HK-2 (cell line): Measurements from ENCODE around the gene ADAMTS12.

Experiments
- DNase-seq: peaks from one replicate; pipeline ENCODE4 v3.0.0-alpha.2; 2018; ENCODE audit not compliant: unreplicated experiment

The ADAMTS12 gene

DNA sequence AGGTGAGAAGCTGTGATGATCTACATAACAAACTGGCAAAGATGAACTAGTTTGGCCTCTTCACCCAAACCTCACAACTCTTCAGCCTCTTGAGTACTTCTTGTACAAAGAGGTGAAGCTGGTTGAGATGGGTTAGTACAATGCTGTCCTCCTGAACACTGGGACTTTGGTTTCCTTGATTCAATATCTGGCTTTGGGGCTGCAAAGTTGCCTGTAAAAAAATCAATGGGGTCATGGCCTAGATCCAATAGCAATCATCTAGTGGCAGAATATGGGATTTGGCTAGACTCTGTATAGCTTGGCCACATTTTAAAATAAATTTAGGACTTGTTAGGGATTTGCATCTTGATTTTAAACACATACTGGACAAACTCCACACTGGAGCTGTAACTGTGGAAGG, 179.1 kb downstream of the ADAMTS12 start:
- DNase-seq: no peak

DNA sequence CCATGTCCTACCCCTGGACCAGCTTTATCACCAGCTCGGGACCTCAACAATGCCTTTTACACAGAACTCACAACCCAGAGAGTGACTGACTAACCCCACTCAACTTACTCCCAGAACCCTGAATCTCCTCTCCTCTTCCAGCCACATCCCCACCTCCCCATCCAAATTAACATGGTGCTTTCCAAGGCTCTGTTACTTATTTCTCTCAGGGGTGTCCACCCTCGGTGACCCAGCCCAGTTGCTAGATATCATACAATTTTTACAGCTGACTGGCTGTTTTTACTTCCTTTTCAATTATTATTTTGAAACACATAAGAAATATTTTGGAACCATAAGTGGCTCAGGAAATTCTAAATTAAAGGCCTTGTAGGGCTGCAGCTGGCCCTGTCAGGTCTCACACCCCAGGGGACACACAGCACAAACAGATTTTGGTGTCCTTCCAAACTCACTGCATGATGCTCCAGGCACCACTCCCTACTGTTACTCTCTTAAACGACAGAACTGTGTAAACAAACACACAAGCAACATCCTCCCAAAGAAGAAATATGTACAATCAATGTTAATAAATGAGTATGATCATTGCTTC, 180.6 kb downstream of the ADAMTS12 start:
- no peak for DNase-seq

- no peak for DNase-seq
These were observed 188.9 kb downstream of the ADAMTS12 start for GRCh38 chr5:33702867-33703266.

- no peak for DNase-seq
These were observed 189.8 kb downstream of the ADAMTS12 start for GRCh38 chr5:33701951-33702350.

DNA sequence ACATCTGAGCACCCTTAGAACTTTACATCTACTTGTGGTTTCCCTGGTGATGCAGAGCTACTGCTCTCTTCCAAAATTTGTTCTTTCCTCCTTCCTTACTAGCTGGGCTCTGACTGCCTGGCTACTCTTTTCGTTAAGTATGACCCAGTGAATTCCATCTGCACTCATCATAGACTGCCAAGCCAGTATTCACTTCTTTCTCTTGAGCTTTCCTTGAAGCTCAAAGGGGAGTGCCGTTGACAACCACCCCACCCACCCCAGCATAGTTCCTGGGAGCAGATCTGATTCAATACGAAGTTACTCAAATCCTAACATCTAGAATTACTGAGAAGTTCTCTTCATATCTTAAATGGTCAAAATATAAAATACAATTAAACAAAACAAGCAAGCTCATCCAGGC, 190.5 kb downstream of the ADAMTS12 start:
- no peak for DNase-seq

GRCh38 chr5:33696411-33696810, 195.4 kb downstream of the ADAMTS12 start:
- DNase-seq: no peak

DNA sequence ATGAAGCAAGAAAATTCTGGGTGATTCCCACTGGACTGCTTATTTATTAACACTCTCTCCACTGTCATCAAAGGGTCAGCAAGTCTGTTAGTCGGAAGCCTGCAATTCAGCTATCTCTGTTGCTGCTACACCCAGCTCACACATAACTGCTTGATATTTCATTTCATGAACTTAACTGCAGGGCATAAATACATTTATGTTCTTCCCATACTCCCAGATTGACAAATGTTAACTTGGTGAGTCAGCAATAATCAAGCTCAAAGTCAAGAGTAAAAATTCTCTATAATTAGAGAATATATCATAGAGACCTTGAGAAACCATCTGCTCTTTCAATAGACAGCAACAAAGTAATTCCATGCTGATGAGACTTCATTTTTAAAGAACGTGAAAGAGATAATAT, 198.8 kb downstream of the ADAMTS12 start:
- DNase-seq: no peak

DNA sequence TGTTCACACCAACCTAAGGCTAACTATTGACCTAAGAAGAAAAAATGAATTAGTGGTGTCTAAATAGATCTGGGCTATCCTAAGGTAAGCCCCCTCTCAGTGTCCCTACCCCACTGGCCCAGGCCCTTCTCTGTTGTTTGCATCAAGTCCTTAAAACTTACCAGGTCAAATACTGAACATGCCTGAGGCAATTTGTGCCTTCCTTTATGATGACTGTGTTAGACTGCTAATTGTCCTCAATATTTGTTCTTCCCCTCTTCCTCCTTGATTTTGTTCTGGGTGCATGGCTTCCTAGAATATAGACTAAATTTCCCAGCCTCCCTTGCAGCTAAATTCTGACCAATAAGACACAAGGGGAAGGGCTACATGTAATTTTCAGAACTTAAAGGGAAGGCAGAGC, 199.9 kb downstream of the ADAMTS12 start:
- no peak for DNase-seq

- no peak for DNase-seq
These were observed 201.2 kb downstream of the ADAMTS12 start for GRCh38 chr5:33690374-33691135.

- DNase-seq: no peak
These were observed 203.3 kb downstream of the ADAMTS12 start for GRCh38 chr5:33688526-33688925.

DNA sequence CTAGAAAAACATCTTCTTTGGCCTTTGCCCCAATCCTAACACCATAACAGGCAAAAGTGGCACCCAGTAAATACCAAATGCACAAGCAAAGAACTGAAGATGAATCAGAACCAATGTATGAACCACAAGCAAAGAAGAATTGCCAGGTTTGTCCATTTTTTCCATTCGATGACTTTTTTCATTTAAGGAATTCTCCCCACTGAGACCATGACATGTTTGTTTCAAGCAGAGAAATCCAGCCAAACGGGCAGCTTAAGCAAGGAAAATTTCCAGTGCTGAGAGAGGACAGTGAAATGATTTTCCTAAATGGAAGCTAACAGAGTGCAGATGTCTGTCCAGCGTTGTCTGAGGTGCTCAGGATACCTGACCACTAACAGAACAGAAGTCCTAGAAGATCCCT, 203.7 kb downstream of the ADAMTS12 start:
- DNase-seq: no peak

GRCh38 chr5:33685873-33686755, 205.7 kb downstream of the ADAMTS12 start:
- DNase-seq: no peak

DNA sequence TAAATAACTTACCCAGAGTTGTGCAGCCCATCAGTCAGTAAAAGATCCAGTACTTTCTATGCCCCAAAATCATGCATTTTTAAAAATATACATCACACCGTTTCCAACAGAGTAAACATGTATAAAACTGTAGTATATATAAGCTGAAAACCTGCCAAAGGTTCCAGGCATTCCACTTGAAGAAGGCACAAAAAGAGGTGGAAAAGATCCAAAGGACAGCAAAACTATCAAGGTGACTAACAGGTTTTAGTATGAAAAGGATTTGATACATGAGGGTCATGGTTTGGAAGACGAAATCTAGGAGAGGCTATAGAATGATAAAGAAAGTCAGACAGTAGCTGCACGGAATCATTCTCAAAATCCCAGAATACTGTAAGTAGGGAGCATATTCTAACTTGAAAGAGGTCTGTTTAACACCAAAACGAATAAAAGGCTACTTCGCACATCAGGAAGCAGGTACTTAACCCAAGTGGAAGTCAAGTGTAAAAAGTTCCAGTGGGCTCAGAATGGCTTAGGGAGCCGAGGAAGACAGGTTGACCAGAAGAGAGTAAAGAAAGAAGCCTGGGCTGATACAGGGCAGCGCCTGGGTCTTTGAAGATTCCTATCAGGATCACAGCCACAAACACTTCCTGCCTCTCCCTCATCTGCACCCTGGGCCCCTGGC, 207.2 kb downstream of the ADAMTS12 start:
- no peak for DNase-seq

DNA sequence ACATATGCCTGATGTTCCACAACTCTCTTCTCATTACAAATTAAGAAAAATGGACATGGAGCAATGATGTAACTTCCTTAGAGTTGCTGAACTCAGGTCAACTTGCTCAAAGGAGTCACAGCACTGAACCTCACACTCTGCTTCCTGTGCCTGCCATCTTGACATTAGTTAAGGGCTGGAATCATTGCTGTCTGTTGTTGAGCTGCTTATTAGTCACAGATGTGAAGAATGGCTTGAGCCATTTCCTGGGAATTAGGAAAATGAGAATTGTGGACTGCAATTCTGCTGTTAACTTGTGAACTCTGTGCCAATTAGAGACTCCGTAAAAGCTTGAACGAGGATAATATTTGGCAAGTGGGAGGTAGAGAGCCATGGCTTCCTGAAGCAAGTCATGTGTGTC, 212.0 kb downstream of the ADAMTS12 start:
- DNase-seq: no peak

DNA sequence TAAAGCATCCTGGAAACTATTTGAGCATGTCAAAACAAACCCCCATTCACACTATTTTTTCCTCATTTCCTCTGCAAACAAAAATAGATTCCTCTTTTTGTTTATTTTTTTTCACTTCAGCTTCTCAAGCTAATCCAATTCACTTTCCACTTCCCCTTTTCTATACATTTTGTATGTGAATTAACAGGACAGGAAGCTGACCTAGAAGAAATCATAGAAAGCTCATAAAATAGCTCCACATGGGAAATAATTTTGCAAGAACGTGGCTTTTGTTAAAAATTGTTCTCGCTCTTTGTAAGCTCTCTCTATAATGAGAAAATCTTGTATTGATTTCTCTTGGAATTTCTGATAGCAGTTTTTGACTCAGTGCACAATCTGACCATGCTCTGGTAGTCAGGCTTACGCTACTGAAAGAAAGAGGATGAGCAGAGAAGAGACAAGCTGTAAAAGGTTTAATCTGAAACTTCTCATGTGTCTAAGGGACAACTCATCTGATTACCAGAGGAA, 215.8 kb downstream of the ADAMTS12 start:
- DNase-seq: no peak

GRCh38 chr5:33671700-33672291, 220.0 kb downstream of the ADAMTS12 start:
- DNase-seq: no peak

DNA sequence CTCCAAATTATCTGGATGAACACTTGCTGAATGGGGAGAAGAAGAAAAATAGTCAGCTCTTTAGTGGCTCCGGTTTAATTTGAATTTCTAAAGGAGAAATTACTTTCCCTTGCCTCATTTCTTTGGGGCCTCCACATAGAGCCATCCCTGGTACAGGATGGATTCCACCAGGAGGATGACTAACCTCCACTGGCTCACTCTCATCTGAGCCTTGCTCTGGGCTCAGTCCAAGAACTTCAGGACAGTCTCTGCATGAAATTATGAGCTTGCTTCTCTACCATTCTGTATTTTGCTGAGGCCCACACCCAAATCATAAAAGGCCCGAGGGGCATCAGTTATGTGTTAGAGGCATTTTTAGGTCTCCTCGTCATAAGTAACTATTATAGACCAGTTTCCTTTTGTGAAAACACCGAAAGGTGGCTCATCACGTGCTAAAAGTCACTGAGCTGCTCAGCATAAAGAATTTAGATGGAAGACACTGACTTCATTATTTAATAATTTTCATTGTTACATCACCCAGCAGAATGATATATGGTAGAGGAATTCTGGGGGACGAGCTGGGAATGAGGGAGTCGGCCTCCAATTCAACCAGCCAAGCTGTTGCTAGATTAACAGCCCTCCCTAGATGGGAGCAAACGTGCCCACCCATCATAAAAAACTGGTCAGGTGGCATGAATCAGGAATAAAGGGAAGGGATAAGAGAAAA, 228.9 kb downstream of the ADAMTS12 start:
- DNase-seq: no peak

GRCh38 chr5:33659526-33660169, 232.1 kb downstream of the ADAMTS12 start:
- DNase-seq: no peak

- DNase-seq: no peak
These were observed 233.9 kb downstream of the ADAMTS12 start for GRCh38 chr5:33657804-33658440.

- no peak for DNase-seq
These were observed 234.6 kb downstream of the ADAMTS12 start for GRCh38 chr5:33657176-33657575.
